Osteocyte (in vitro differentiated cells): ENCODE data around the gene XRCC1. TPM values are rescaled to one million over a fixed set of nuclear protein-coding genes. Genes with fewer than 3 reads are reported as not detected.
"Not testable (repeated sequence)": the region's sequence is repeated elsewhere in the genome, so short reads cannot be mapped to it uniquely, and the experiment has no call there.

Experiments
- DNase-seq: peaks from one replicate; pipeline ENCODE4 v3.0.0; 2021; ENCODE audit warnings: mixed read lengths; ENCODE audit not compliant: unreplicated experiment; ENCODE audit errors: extremely low spot score
- H3K27ac Mint-ChIP-seq: one replicate; pipeline ENCODE4 v1.8.0; 2021; ENCODE audit warnings: mild to moderate bottlenecking, mixed read lengths; ENCODE audit not compliant: unreplicated experiment
- H3K27me3 Mint-ChIP-seq: one replicate; pipeline ENCODE4 v1.8.0; 2021; ENCODE audit warnings: mixed read lengths; ENCODE audit not compliant: unreplicated experiment
- H3K36me3 Mint-ChIP-seq: one replicate; pipeline ENCODE4 v1.8.0; 2021; ENCODE audit warnings: mixed read lengths; ENCODE audit not compliant: unreplicated experiment
- H3K4me1 Mint-ChIP-seq: one replicate; pipeline ENCODE4 v1.8.0; 2021; ENCODE audit warnings: mixed read lengths; ENCODE audit not compliant: unreplicated experiment
- H3K4me3 Mint-ChIP-seq: one replicate; pipeline ENCODE4 v1.8.0; 2021; ENCODE audit warnings: mild to moderate bottlenecking, moderate library complexity, mixed read lengths; ENCODE audit not compliant: unreplicated experiment
- H3K9me3 Mint-ChIP-seq: one replicate; pipeline ENCODE4 v1.8.0; 2021; ENCODE audit warnings: mixed read lengths; ENCODE audit not compliant: unreplicated experiment
- CTCF ChIP-seq: fragments of 200-600 bp; sonication (generic); IDR thresholded peaks from 2 replicates; pipeline ENCODE4 v1.5.0; 2021; ENCODE audit warnings: antibody characterized with exemption, mild to moderate bottlenecking, moderate library complexity
- total RNA-seq: library from RNA; stranded (reverse); gene quantifications from 2 replicates; pipeline ENCODE4 v1.2.1, GENCODE V29; 2021

The XRCC1 gene
- total RNA-seq, 1 donor from 2014 or later, result 43.2 TPM

- peaks cover 31% of the 10 kb centered on the region for H3K36me3 Mint-ChIP-seq
- no peak for DNase-seq
- no peaks in the 10 kb centered on the region for H3K4me1 Mint-ChIP-seq
- TF ChIP-seq CTCF, result no peak
- H3K4me3 Mint-ChIP-seq, result no peak overlapping the region
- no peaks in the 10 kb centered on the region for H3K9me3 Mint-ChIP-seq
- H3K27ac Mint-ChIP-seq, result no peak overlapping the region
- no peaks in the 10 kb centered on the region for H3K27me3 Mint-ChIP-seq
Observed at GRCh38 chr19:43548706-43549105, 26.6 kb downstream of the XRCC1 start.

GRCh38 chr19:43547926-43548325 lies 27.4 kb downstream of the XRCC1 start:
- H3K27ac Mint-ChIP-seq, H3K4me3 Mint-ChIP-seq, DNase-seq, H3K27me3 Mint-ChIP-seq, H3K9me3 Mint-ChIP-seq, H3K4me1 Mint-ChIP-seq: not testable (repeated sequence)
- H3K36me3 Mint-ChIP-seq, result peaks cover 35% of the 10 kb centered on the region

- Mint-ChIP-seq H3K9me3 (no peaks in the 10 kb centered on the region), H3K4me3 (no peak overlapping the region), H3K4me1 (no peaks in the 10 kb centered on the region), H3K27ac (no peak overlapping the region), H3K36me3 (peaks cover 36% of the 10 kb centered on the region), H3K27me3 (no peaks in the 10 kb centered on the region)
- DNase-seq, result no peak
- TF ChIP-seq CTCF, result no peak
Observed at GRCh38 chr19:43546581-43546980, 28.7 kb downstream of the XRCC1 start.

- Mint-ChIP-seq H3K36me3 (peaks cover 33% of the 10 kb centered on the region), H3K4me1 (no peaks in the 10 kb centered on the region), H3K27ac (no peak overlapping the region), H3K4me3 (no peak overlapping the region), H3K27me3 (no peaks in the 10 kb centered on the region), H3K9me3 (no peaks in the 10 kb centered on the region)
- no peak for TF ChIP-seq CTCF
- no peak for DNase-seq
Observed at GRCh38 chr19:43545981-43546380, 29.3 kb downstream of the XRCC1 start.

GRCh38 chr19:43545276-43545675 lies 30.1 kb downstream of the XRCC1 start:
- Mint-ChIP-seq H3K36me3 (peaks cover 27% of the 10 kb centered on the region), H3K27me3 (no peaks in the 10 kb centered on the region), H3K27ac (no peak overlapping the region), H3K4me3 (no peak overlapping the region), H3K9me3 (no peaks in the 10 kb centered on the region), H3K4me1 (no peaks in the 10 kb centered on the region)
- no peak for DNase-seq
- no peak for TF ChIP-seq CTCF

- no peaks in the 10 kb centered on the region for H3K27me3 Mint-ChIP-seq
- no peak for DNase-seq
- peaks cover 26% of the 10 kb centered on the region for H3K36me3 Mint-ChIP-seq
- TF ChIP-seq CTCF, result no peak
- no peak overlapping the region for H3K4me3 Mint-ChIP-seq
- no peaks in the 10 kb centered on the region for H3K4me1 Mint-ChIP-seq
- H3K9me3 Mint-ChIP-seq, result peaks cover 3% of the 10 kb centered on the region
- no peak overlapping the region for H3K27ac Mint-ChIP-seq
Observed at GRCh38 chr19:43544077-43544476, 31.2 kb downstream of the XRCC1 start.
